DOHH2 (cell line): ENCODE data around the gene ITSN2.

ENCODE experiments used
- H3F3A ChIP-seq: fragments of 200-600 bp; sonication (generic), shearing (Covaris generic); 2 replicates; pipeline ENCODE4 v1.6.0; 2016; ENCODE audit warnings: antibody characterized with exemption, mild to moderate bottlenecking; ENCODE audit not compliant: control insufficient read depth, insufficient read depth
- H3K27ac ChIP-seq: fragments of 200-600 bp; sonication (generic); 2 replicates; pipeline ENCODE4 v1.5.1; 2014; ENCODE audit warnings: low read depth, mild to moderate bottlenecking, low read length, moderate library complexity
- H3K27me3 ChIP-seq: fragments of 200-600 bp; sonication (generic); 2 replicates; pipeline ENCODE4 v1.6.1; 2014; ENCODE audit warnings: mild to moderate bottlenecking, low read length, mixed read lengths; ENCODE audit not compliant: control insufficient read depth
- H3K36me3 ChIP-seq: fragments of 200-600 bp; sonication (generic); 2 replicates; pipeline ENCODE4 v1.6.1; 2014; ENCODE audit warnings: mild to moderate bottlenecking, low read length, moderate library complexity, mixed read lengths; ENCODE audit not compliant: control insufficient read depth
- H3K4me1 ChIP-seq: fragments of 200-600 bp; sonication (generic); 2 replicates; pipeline ENCODE4 v1.6.1; 2014; ENCODE audit warnings: mild to moderate bottlenecking, low read length, mixed read lengths; ENCODE audit not compliant: control insufficient read depth
- H3K4me2 ChIP-seq: fragments of 200-600 bp; sonication (generic); 2 replicates; pipeline ENCODE4 v1.6.0; 2014; ENCODE audit warnings: mild to moderate bottlenecking, low read length, moderate library complexity
- H3K4me3 ChIP-seq: fragments of 200-600 bp; sonication (generic); 2 replicates; pipeline ENCODE4 v1.5.1; 2014; ENCODE audit warnings: mild to moderate bottlenecking, low read length, mixed read lengths
- H3K79me2 ChIP-seq: fragments of 200-600 bp; sonication (generic); 2 replicates; pipeline ENCODE4 v1.6.1; 2014; ENCODE audit warnings: mild to moderate bottlenecking, low read length, mixed read lengths; ENCODE audit not compliant: control insufficient read depth
- H3K9me2 ChIP-seq: fragments of 200-600 bp; sonication (generic); replicated peaks from 2 replicates; pipeline ENCODE4 v1.6.1; 2014; ENCODE audit warnings: mild to moderate bottlenecking, low read length, mixed read lengths; ENCODE audit not compliant: control insufficient read depth
- H3K9me3 ChIP-seq: fragments of 200-600 bp; sonication (generic); 2 replicates; pipeline ENCODE4 v1.6.1; 2014; ENCODE audit warnings: antibody characterized with exemption, low read length, mixed read lengths; ENCODE audit not compliant: control insufficient read depth, insufficient read depth
- H4K20me1 ChIP-seq: fragments of 200-600 bp; sonication (generic); 2 replicates; pipeline ENCODE4 v1.6.0; 2014; ENCODE audit warnings: low read depth, mild to moderate bottlenecking, antibody characterized with exemption, low read length, moderate library complexity; ENCODE audit not compliant: control insufficient read depth, insufficient read depth
- EZH2phosphoT487 ChIP-seq: fragments of 200-600 bp; sonication (generic); IDR thresholded peaks from 2 replicates; pipeline ENCODE4 v1.6.1; 2017; ENCODE audit warnings: borderline replicate concordance, mild to moderate bottlenecking, antibody characterized with exemption, low read length, moderate library complexity, mixed read lengths
- TF ChIP-seq, protein P1 (sequence below): fragments of 200-600 bp; sonication (generic); IDR thresholded peaks from one replicate; pipeline ENCODE4 v1.5.1; 2014; ENCODE audit warnings: antibody characterized with exemption, mild to moderate bottlenecking, low read depth, low read length; ENCODE audit not compliant: poor library complexity, severe bottlenecking

The ITSN2 gene

DNA sequence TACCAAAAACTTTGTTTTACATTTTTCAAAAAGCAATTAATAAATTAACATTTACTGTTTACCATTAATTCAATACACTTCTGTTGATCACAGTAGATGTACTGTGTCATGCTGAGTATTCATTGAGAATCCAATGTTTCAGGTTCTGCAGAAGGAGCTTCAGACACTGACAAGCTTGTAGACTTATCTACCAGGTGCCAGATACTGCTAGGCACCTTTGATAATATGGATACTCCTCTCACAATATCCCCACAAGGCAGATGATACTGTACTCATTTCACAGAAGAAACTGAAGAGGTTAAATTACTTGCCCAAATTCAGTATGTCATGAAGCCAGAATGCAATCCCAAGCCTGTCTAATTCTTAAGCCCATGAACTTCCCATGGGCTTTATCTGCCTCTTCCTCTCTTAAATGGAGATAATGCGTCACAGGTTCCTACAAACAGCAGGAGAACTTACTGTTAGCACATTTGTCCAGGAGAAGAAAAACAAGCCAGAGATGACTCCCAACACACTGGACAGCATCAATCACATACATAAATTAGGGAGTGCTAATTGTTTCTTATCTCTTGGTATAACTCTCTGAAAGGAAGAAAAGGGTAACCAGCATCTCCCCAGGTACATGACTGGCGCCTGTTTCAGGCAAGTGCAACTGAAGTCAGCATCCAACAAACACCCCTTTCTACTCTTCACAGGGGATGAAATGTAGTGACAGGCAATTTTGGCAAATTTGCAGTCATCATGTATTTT lies 27.4 kb downstream of the ITSN2 start:
- Histone ChIP-seq H4K20me1 (no peaks in the 10 kb centered on the region), H3K27me3 (no peaks in the 10 kb centered on the region), H3K9me2 (no peaks in the 10 kb centered on the region), H3K9me3 (no peaks in the 10 kb centered on the region), H3K36me3 (peaks cover 1% of the 10 kb centered on the region; the same call in 1 of the 2 replicates), H3K4me2 (peak overlapping the region; percentile 73), H3K4me3 (peak overlapping the region; percentile 68), H3K79me2 (peaks cover 87% of the 10 kb centered on the region), H3K4me1 (peaks cover 86% of the 10 kb centered on the region), H3F3A (peaks cover 39% of the 10 kb centered on the region), H3K27ac (peak overlapping the region; percentile 94)
- TF ChIP-seq, protein P1, sequence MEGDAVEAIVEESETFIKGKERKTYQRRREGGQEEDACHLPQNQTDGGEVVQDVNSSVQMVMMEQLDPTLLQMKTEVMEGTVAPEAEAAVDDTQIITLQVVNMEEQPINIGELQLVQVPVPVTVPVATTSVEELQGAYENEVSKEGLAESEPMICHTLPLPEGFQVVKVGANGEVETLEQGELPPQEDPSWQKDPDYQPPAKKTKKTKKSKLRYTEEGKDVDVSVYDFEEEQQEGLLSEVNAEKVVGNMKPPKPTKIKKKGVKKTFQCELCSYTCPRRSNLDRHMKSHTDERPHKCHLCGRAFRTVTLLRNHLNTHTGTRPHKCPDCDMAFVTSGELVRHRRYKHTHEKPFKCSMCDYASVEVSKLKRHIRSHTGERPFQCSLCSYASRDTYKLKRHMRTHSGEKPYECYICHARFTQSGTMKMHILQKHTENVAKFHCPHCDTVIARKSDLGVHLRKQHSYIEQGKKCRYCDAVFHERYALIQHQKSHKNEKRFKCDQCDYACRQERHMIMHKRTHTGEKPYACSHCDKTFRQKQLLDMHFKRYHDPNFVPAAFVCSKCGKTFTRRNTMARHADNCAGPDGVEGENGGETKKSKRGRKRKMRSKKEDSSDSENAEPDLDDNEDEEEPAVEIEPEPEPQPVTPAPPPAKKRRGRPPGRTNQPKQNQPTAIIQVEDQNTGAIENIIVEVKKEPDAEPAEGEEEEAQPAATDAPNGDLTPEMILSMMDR, result no peak
- no peak for TF ChIP-seq EZH2phosphoT487

DNA sequence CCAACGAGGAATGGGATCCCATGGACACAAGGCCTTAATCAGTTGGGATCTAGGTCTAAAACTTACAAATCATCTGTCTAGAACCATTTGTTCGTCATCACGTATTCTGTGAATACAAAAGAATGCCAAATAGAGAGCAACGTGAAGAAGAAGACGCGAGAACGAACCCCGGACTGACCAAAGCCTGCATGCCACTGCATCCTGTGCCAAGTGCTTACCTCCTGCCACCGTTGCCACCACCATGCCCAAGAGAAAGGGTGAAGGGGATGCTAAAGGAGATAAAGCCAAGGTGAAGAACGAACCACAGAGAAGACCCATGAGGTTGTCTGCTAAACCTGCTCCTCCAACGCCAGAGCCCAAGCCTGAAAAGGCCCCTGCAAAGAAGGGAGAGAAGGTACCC lies 30.2 kb downstream of the ITSN2 start:
- Histone ChIP-seq H3K9me2 (no peaks in the 10 kb centered on the region), H4K20me1 (no peaks in the 10 kb centered on the region), H3K4me3 (peak overlapping the region; percentile 68), H3K4me1 (peaks cover 92% of the 10 kb centered on the region), H3F3A (peaks cover 42% of the 10 kb centered on the region), H3K27me3 (no peaks in the 10 kb centered on the region), H3K27ac (peak overlapping the region; percentile 94), H3K79me2 (peaks cover 90% of the 10 kb centered on the region), H3K4me2 (peak overlapping the region; percentile 73), H3K36me3 (peaks cover 6% of the 10 kb centered on the region; the same call in 1 of the 2 replicates), H3K9me3 (no peaks in the 10 kb centered on the region)
- no peak for TF ChIP-seq EZH2phosphoT487
- TF ChIP-seq, protein P1, result no peak

DNA sequence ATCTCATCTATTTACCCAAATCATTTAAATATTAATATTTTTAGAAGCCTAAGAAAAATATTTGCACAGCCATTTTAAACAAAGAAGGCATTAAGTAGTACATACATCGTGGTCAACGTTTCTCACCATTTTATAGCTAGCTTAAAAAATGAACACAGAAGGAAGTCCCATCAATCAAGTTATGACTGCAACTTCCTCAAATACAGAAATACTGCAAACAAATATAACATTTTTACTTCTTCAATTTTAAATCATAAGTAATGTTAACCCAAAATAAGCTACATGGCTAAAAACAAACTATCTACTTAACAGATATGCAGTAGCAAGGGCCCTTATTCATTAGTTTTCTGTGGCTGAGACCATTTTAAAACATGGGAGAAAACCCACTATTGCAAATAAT lies 30.6 kb downstream of the ITSN2 start:
- H3K36me3 ChIP-seq, result peaks cover 6% of the 10 kb centered on the region; the same call in 1 of the 2 replicates
- no peaks in the 10 kb centered on the region for H3K27me3 ChIP-seq
- no peaks in the 10 kb centered on the region for H4K20me1 ChIP-seq
- no peaks in the 10 kb centered on the region for H3K9me2 ChIP-seq
- peaks cover 91% of the 10 kb centered on the region for H3K79me2 ChIP-seq
- TF ChIP-seq, protein P1, result no peak
- no peak for TF ChIP-seq EZH2phosphoT487
- H3K9me3 ChIP-seq, result no peaks in the 10 kb centered on the region
- H3K27ac ChIP-seq, result peak overlapping the region; percentile 94
- peaks cover 42% of the 10 kb centered on the region for H3F3A ChIP-seq
- H3K4me3 ChIP-seq, result peak overlapping the region; percentile 68
- peak overlapping the region; percentile 73 for H3K4me2 ChIP-seq
- H3K4me1 ChIP-seq, result peaks cover 95% of the 10 kb centered on the region
